SK-N-SH (cell line): ENCODE data around the gene TGM2. TPM values are rescaled to one million over a fixed set of nuclear protein-coding genes. Genes with fewer than 3 reads are reported as not detected.

Experiments used
- CTCF ChIA-PET: fragments of 300-600, 350-600 bp; formaldehyde crosslinking; extraction: SDS; loops from one replicate; lab custom pipeline; 2021; lab: Yijun Ruan, JAX
- POLR2A ChIA-PET: fragments of 350-600 bp; sonication (Branson Sonifier 250); formaldehyde crosslinking; extraction: SDS; loops from one replicate; lab custom pipeline; 2020; ENCODE audit warnings: antibody characterized with exemption, inconsistent platforms; lab: Yijun Ruan, JAX
- DNase-seq: peaks from one replicate; pipeline ENCODE4 v3.0.0; 2012
- H2AFZ ChIP-seq: fragments of 200-600 bp; sonication (generic); 2 replicates; pipeline ENCODE4 v1.8.1; 2016; ENCODE audit warnings: antibody characterized with exemption, mild to moderate bottlenecking, low read depth
- H3F3A ChIP-seq: fragments of 200-600 bp; sonication (generic); replicated peaks from 2 replicates; pipeline ENCODE3; 2016; ENCODE audit warnings: antibody characterized with exemption, mild to moderate bottlenecking; ENCODE audit not compliant: insufficient read depth
- H3K27ac ChIP-seq, 2 experiments: fragments of 200-500 bp in 1 of 2; fragments of 200-600 bp in 1 of 2; sonication (Bioruptor generic) in 1 of 2; sonication (generic), shearing (Covaris generic) in 1 of 2; 2 replicates each; pipeline versions ENCODE4 v1.5.1 to v1.6.1; 2014 to 2016; ENCODE audit warnings: low read depth in 2 of 2, inconsistent platforms in 1 of 2, low read length in 1 of 2, mild to moderate bottlenecking in 1 of 2, mixed read lengths in 1 of 2
- H3K27me3 ChIP-seq: fragments of 200-600 bp; sonication (generic), shearing (Covaris generic); 2 replicates; pipeline ENCODE4 v1.6.1; 2016; ENCODE audit warnings: mixed run types; ENCODE audit not compliant: insufficient read depth
- H3K36me3 ChIP-seq, 2 experiments: fragments of 200-500 bp in 1 of 2; fragments of 200-600 bp in 1 of 2; sonication (Bioruptor generic) in 1 of 2; sonication (generic) in 1 of 2; replicated peaks in 1 of 2; 2 replicates each; pipeline versions ENCODE3 to v1.5.1; 2014 to 2016; ENCODE audit warnings: low read length in 1 of 2, mild to moderate bottlenecking in 1 of 2; ENCODE audit not compliant: insufficient read depth in 2 of 2, control insufficient read depth in 1 of 2
- H3K4me1 ChIP-seq, 2 experiments: fragments of 200-500 bp in 1 of 2; fragments of 200-600 bp in 1 of 2; sonication (Bioruptor generic) in 1 of 2; sonication (generic), shearing (Covaris generic) in 1 of 2; 2 replicates each; pipeline versions ENCODE4 v1.5.1 to v1.6.1; 2014 to 2016; ENCODE audit warnings: low read depth in 1 of 2, low read length in 1 of 2, mixed run types in 1 of 2; ENCODE audit not compliant: insufficient read depth in 2 of 2, control insufficient read depth in 1 of 2
- H3K4me2 ChIP-seq: fragments of 200-600 bp; sonication (generic), shearing (Covaris generic); 2 replicates; pipeline ENCODE4 v1.6.1; 2017; ENCODE audit warnings: mixed run types
- H3K4me3 ChIP-seq, 2 experiments: fragments of 200-500 bp in 1 of 2; fragments of 200-600 bp in 1 of 2; sonication (Bioruptor generic) in 1 of 2; sonication (generic), shearing (Covaris generic) in 1 of 2; 2 replicates each; pipeline versions ENCODE4 v1.5.1 to v1.8.1; 2014 to 2016; ENCODE audit warnings: low read depth in 2 of 2, inconsistent platforms in 1 of 2, low read length in 1 of 2, mild to moderate bottlenecking in 1 of 2, mixed read lengths in 1 of 2, moderate library complexity in 1 of 2
- H3K79me2 ChIP-seq: fragments of 200-600 bp; sonication (generic); 2 replicates; pipeline ENCODE4 v1.8.1; 2017; ENCODE audit warnings: mild to moderate bottlenecking; ENCODE audit not compliant: insufficient read depth
- H3K9ac ChIP-seq: fragments of 200-600 bp; sonication (generic); 2 replicates; pipeline ENCODE4 v1.6.1; 2017; ENCODE audit warnings: mixed run types
- H3K9me2 ChIP-seq: fragments of 200-600 bp; sonication (generic); 2 replicates; pipeline ENCODE4 v1.6.1; 2017; ENCODE audit warnings: mixed run types
- H3K9me3 ChIP-seq: fragments of 200-600 bp; sonication (generic); 2 replicates; pipeline ENCODE4 v1.6.1; 2017; ENCODE audit warnings: mixed run types, mild to moderate bottlenecking, moderate library complexity
- H4K20me1 ChIP-seq: fragments of 200-600 bp; sonication (generic); 2 replicates; pipeline ENCODE4 v1.6.1; 2017; ENCODE audit warnings: mild to moderate bottlenecking, mixed run types; ENCODE audit not compliant: insufficient read depth
- EZH2phosphoT487 ChIP-seq: fragments of 200-600 bp; sonication (generic); IDR thresholded peaks from 2 replicates; pipeline ENCODE4 v1.6.1; 2017; ENCODE audit warnings: low read depth, mixed run types, mild to moderate bottlenecking, antibody characterized with exemption, moderate library complexity, borderline replicate concordance
- FOXM1 ChIP-seq: IDR thresholded peaks from 2 replicates; pipeline ENCODE4 v1.4.0; 2012; ENCODE audit warnings: low read depth, mild to moderate bottlenecking
- MXI1 ChIP-seq: IDR thresholded peaks from 2 replicates; pipeline ENCODE4 v1.6.1; 2012; ENCODE audit warnings: mild to moderate bottlenecking, low read depth, low read length, improper control_type of control experiment
- RAD21 ChIP-seq: IDR thresholded peaks from 2 replicates; pipeline ENCODE4 v1.6.1; 2012; ENCODE audit warnings: mild to moderate bottlenecking, low read length
- TCF12 ChIP-seq: IDR thresholded peaks from 2 replicates; pipeline ENCODE4 v1.4.0; 2012
- WGBS: methylation state at CpG from one replicate; pipeline ENCODE4 v1.1.6; 2017; ENCODE audit warnings: low lambda C conversion rate; 5-methylcytosine and 5-hydroxymethylcytosine counted together
- polyA plus RNA-seq, 3 experiments: library from polyadenylated mRNA; depleted of rRNA; stranded (reverse); fragments of >200 nt; gene quantifications; 2 replicates each; pipeline ENCODE4 v1.2.3, GENCODE V29; 2012
- TF ChIP-seq, protein P1 (sequence below): fragments of 150-350 bp; IDR thresholded peaks from 2 replicates; pipeline ENCODE4 v1.6.1; 2016; ENCODE audit warnings: mild to moderate bottlenecking, low read depth, low read length
- TF ChIP-seq, protein P2 (sequence below): IDR thresholded peaks from 2 replicates; pipeline ENCODE4 v1.4.0; 2012; ENCODE audit warnings: low read depth, borderline replicate concordance

Gene TGM2
- polyA plus RNA-seq, 1 of the 3 experiments (the other 2 are of a cell fraction) = 676 TPM

DNA sequence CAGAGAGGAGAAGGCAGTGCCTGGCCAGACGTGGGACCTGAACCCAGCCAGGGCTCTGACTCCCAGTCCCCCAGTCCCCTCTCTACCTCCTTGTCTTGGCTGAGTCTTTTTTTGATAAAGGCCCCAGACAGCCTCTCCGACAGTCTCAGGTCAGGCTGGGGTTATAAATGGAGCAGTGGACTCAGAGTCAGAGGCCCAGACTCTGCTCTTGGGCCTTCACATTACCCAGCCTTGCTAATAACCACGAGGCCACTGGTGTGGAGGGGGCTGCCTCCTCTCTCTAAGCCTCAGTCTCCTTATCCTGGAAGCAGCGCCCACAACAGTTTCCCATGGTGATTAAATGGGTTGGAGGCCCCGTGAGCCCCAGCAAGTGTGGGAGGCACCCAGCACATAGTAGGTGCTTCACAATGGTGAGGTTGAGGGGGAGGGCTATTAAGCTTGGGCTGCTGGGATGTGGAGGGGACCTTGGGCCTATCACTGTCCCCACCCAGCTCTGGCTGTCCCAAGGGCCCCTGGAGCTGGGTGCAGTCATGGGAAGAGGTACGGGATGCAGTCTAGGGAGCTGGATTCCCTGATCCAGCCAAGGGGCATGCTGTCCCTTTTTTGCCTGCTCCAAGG lies 35.7 kb downstream of the TGM2 start:
- ChIA-PET CTCF (interaction anchor here (1.8 to 6.4 kb wide), 3 partner anchors 35 to 92 kb away, joined by 5 to 22 read pairs (median 9); no protein-coding TSS in a partner anchor), POLR2A (no interaction called here)
- H3K4me1 ChIP-seq = peaks cover 29 to 48% of the 10 kb centered on the region in 2 experiments
- H3K27ac ChIP-seq = peak overlapping the region; percentile 82 to 86; a peak in 3 of 4 replicates
- H3K9me3 ChIP-seq = no peaks in the 10 kb centered on the region
- no peak overlapping the region for H3K4me3 ChIP-seq
- WGBS = 89% methylated on average over 4 of the region's 6 CpGs
- H2AFZ ChIP-seq = no peak overlapping the region
- TF ChIP-seq RAD21 = no peak
- TF ChIP-seq MXI1 = no peak
- TF ChIP-seq FOXM1 = no peak
- TF ChIP-seq, protein P1, sequence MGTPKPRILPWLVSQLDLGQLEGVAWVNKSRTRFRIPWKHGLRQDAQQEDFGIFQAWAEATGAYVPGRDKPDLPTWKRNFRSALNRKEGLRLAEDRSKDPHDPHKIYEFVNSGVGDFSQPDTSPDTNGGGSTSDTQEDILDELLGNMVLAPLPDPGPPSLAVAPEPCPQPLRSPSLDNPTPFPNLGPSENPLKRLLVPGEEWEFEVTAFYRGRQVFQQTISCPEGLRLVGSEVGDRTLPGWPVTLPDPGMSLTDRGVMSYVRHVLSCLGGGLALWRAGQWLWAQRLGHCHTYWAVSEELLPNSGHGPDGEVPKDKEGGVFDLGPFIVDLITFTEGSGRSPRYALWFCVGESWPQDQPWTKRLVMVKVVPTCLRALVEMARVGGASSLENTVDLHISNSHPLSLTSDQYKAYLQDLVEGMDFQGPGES = no peak
- TF ChIP-seq TCF12 = no peak
- peaks cover 17 to 40% of the 10 kb centered on the region in 2 experiments for H3K36me3 ChIP-seq
- no peaks in the 10 kb centered on the region for H3K27me3 ChIP-seq
- peaks cover 69% of the 10 kb centered on the region for H3F3A ChIP-seq
- DNase-seq = no peak
- H3K9ac ChIP-seq = no peak overlapping the region
- no peaks in the 10 kb centered on the region for H3K79me2 ChIP-seq
- no peaks in the 10 kb centered on the region for H4K20me1 ChIP-seq
- H3K9me2 ChIP-seq = no peaks in the 10 kb centered on the region
- H3K4me2 ChIP-seq = no peak overlapping the region

DNA sequence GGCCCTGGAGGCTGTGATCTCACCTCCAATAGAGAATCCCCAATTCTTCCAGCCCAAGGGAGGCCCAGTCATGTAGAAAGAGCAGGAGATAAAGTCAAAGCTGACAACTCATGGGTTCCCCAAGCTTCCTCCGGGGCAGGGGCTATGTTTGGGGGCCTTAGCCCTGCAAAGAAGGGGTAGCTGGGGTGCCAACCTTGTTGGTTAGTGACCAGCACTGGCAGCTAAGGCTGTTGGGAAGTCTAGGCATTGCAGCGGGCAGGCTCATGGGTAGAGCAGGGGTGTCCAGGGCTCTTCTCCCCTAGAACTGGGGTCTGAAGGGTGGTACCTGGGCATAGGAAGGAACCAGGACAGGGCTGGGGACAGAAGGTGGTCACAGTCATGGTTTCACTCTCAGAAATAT lies 36.4 kb downstream of the TGM2 start:
- Histone ChIP-seq H3K4me3 (no peak overlapping the region), H3K9me3 (no peaks in the 10 kb centered on the region), H3K36me3 (peaks cover 14 to 34% of the 10 kb centered on the region in 2 experiments), H3K4me1 (peaks cover 22 to 42% of the 10 kb centered on the region in 2 experiments; a peak in 3 of 4 replicates), H3K27me3 (no peaks in the 10 kb centered on the region), H3K4me2 (no peak overlapping the region), H3K9me2 (no peaks in the 10 kb centered on the region), H3K79me2 (no peaks in the 10 kb centered on the region), H3F3A (peaks cover 63% of the 10 kb centered on the region), H4K20me1 (no peaks in the 10 kb centered on the region), H2AFZ (no peak overlapping the region), H3K9ac (no peak overlapping the region), H3K27ac (peak overlapping the region; percentile 82 to 86)
- ChIA-PET POLR2A (no interaction called here), CTCF (interaction anchor here (1.2 kb wide), 1 partner anchor 10 kb away, joined by 3 read pairs; no protein-coding TSS in a partner anchor)
- 100% methylated on average over 1 of the region's 2 CpGs for WGBS
- no peak for TF ChIP-seq EZH2phosphoT487
- TF ChIP-seq, protein P2, sequence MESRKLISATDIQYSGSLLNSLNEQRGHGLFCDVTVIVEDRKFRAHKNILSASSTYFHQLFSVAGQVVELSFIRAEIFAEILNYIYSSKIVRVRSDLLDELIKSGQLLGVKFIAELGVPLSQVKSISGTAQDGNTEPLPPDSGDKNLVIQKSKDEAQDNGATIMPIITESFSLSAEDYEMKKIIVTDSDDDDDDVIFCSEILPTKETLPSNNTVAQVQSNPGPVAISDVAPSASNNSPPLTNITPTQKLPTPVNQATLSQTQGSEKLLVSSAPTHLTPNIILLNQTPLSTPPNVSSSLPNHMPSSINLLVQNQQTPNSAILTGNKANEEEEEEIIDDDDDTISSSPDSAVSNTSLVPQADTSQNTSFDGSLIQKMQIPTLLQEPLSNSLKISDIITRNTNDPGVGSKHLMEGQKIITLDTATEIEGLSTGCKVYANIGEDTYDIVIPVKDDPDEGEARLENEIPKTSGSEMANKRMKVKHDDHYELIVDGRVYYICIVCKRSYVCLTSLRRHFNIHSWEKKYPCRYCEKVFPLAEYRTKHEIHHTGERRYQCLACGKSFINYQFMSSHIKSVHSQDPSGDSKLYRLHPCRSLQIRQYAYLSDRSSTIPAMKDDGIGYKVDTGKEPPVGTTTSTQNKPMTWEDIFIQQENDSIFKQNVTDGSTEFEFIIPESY = no peak
- TF ChIP-seq RAD21 = no peak
- no peak for DNase-seq
